ENCODE measurements around the gene PRAF2. TPM values are rescaled to one million over a fixed set of nuclear protein-coding genes. Genes with fewer than 3 reads are reported as not detected.

Gene PRAF2
- polyA plus RNA-seq, 4 donors = 31.6 to 46.2 (median 41.1) TPM

DNA sequence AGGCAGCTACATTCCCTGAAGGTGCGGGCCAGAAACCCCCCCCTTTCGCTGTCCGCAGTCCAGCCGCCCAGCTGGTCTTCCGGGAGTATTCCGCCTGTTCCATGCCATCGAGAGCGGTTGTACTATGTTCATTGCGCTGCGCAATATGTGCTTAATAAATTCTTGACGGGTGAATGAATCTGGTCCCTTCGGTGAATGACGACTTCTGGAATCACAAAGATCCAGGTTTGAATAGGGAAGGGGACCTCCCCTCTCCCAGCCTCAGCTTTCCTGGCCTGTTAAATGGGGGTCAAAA lies 29.9 kb downstream of the PRAF2 start:
- no peak for DNase-seq (ENCODE audit: low read depth in 4 of 4, low spot score in 2 of 4)

DNA sequence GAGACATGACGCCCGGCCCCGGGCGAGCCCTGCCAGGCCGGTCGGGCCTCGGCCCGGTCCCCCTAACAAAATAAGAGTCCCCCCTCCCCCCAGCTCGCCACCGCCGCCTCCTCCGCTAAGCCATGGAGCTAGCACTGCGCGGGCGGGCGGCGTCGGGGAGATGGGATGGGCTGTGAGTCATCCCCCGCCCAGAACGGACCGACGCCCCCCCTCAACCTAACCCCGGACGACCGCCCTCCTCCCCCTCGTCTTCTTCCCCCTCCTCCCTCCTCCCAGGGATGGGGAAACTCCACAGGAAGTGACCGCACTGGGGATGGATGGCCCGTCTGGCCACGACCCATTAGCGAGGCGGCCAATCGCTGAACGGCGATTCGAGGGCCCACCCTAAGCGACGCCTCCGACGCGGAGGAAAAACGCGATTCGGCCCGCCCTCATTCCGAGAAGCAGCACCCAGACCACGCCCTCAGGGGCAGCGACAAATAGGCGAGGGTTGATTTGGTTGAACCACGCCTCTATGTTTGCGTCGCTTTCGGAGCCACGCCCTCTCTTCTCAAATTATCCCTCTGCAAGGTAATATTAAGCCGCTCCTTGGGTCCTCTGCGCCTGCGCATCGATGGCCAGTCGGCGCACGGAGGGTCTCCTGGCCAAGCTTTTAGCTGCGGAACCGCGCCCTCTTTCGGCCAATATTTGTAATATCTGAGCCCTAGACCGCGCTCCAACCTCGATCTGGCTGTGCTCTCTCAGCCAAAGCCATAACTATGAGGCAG lies 30.4 kb downstream of the PRAF2 start, which contains the start of gene TFE3:
Gene TFE3, minus strand, starts transcription at position 138 of the 767 bp plus-strand sequence. Its CDS starts 131 bp downstream, at position 7.
- DNase-seq (ENCODE audit: low read depth in 4 of 4, low spot score in 2 of 4) = peak; percentile 82 to 96 (median 93)

DNA sequence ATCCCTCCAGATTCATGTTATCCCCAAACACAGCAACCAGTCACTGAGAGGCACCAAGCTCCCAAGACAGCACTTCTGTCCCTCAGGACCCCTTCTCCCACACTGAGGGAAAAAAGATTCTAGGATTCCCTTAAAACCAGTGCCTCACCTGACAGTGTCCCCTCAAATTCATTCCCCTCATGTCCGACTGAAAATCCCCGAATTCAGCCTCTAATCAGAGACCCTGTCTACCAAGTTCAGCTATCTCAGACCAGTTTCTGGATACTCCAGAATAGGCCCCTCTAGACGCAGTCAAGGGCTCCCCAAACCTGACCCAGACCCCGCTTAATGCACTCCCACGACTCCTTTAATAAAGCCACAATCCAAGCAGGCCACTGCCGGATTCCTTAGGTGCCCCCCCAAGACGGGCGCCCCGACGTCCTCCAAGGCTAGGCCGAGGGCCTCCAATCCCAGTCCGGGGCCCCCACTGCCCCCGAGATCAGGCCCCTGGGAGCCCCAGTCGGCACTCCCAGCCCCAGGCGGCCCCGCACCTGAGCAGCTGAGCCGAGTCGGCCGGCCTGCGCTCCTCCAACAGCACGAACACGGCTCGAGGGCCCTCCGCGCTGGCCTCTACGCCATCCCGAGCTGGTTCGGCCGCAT lies 31.1 kb downstream of the PRAF2 start:
- DNase-seq (ENCODE audit: low read depth in 4 of 4, low spot score in 2 of 4) = no peak

GRCh38 chrX:49041744-49042580 lies 31.8 kb downstream of the PRAF2 start:
- DNase-seq (ENCODE audit: low read depth in 4 of 4, low spot score in 2 of 4) = no peak

DNA sequence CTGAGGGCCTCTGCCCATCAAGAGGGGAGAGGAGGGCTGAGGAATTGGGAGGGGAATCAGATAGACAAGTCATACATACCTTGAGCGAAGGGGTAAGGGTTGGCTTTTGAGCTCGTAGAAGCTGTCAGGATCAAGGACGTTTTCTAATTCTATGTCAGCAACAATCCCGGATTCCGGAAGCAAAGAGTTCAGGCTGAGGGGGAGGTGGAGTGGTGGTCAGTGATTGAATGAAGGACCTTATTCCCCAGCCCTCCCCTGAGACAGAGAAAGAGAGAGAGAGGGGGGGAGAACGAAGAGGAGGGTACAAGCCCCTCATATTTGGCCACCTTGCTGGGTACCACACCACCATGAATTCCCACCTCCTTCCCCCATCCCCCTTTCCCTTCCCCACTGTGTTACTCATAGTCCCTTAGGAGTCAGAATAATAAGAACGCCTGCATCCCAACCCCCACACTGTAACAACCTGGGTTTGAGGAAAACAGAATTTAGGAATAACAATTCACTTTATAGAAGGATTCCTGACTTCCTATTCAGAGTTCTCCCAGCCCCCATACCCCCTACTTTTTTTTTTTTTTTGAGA lies 33.3 kb downstream of the PRAF2 start:
- DNase-seq (ENCODE audit: low read depth in 4 of 4, low spot score in 2 of 4) = no peak

DNA sequence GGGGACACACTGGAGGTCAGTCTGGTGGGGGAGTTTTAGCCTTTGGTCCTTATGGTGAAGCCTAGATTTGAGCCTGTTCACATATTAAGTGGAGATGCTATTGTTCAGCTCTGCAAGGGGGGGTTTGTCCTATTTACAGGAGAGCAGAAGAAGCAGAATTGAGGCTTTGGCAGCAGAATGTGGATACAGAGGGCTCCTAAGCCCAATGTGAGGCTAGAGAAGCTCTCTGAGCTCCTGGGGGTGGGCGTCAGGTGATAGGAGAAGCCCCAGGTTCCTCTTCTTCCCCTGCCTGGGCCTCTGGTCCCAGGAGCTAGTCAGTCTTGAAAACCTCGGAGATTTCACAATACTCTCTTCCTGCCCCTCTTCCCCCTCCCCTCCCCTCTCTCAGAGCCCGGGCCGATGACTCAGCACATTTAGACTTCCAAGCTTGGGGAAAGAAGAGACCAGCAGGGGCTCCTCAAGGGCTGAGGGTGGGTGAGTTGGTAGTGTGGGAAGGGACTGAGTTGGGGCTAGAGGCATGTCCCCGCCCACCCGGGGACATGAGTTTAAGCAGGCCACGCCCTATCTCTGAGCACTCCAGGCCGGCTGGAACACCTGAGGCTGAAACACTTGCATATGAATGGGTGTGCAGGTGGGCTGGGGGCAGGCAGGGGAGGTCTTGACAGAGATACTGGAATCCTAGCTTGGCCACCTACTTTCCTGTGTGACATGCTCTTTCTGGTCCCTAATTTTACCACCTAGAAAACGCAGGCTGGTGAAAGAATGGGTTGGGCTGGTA lies 34.0 kb downstream of the PRAF2 start:
- DNase-seq (ENCODE audit: low read depth in 4 of 4, low spot score in 2 of 4) = peak in 1 of 4 donors; percentile 60

GRCh38 chrX:49037883-49038475 lies 35.8 kb downstream of the PRAF2 start:
- DNase-seq (ENCODE audit: low read depth in 4 of 4, low spot score in 2 of 4) = no peak

GRCh38 chrX:49030283-49030682 lies 43.5 kb downstream of the PRAF2 start:
- no peak for DNase-seq (ENCODE audit: low read depth in 4 of 4, low spot score in 2 of 4)

- no peak for DNase-seq (ENCODE audit: low read depth in 4 of 4, low spot score in 2 of 4)
Measured at GRCh38 chrX:49029876-49030275, 43.9 kb downstream of the PRAF2 start.

Other genes with a start within 250 kb of the PRAF2 start
- under 1 TPM in 2 of 4 donors, not detected in 2; 0.16 to 0.36 TPM for gene ERAS, start 247.5 kb downstream of the PRAF2 start, polyA plus RNA-seq (ENCODE audit: insufficient read length in 4 of 4)
- gene PCSK1N, start 238.4 kb downstream of the PRAF2 start, polyA plus RNA-seq (ENCODE audit: insufficient read length in 4 of 4) = 10 to 100 TPM in 2 of 4 donors, 1 to 10 TPM in 2; 8.4 to 22.7 (median 14.5) TPM
- gene TIMM17B, start 176.2 kb downstream of the PRAF2 start, polyA plus RNA-seq (ENCODE audit: insufficient read length in 4 of 4) = 10 to 100 TPM; 37.2 to 61.4 (median 50.1) TPM
- 10 to 100 TPM; 73.1 to 89.9 (median 77.8) TPM for gene PQBP1, start 176.1 kb downstream of the PRAF2 start, polyA plus RNA-seq (ENCODE audit: insufficient read length in 4 of 4)
- 10 to 100 TPM; 30.4 to 37.3 (median 33.0) TPM for gene SLC35A2, start 162.4 kb downstream of the PRAF2 start, polyA plus RNA-seq (ENCODE audit: insufficient read length in 4 of 4)
- gene PIM2, start 155.0 kb downstream of the PRAF2 start, polyA plus RNA-seq (ENCODE audit: insufficient read length in 4 of 4) = 1 to 10 TPM; 5.9 to 8.8 (median 7.4) TPM
- gene OTUD5, start 116.4 kb downstream of the PRAF2 start, polyA plus RNA-seq (ENCODE audit: insufficient read length in 4 of 4) = 10 to 100 TPM; 62.5 to 72.7 (median 67.7) TPM
- 1 to 10 TPM; 2.3 to 3.4 (median 2.8) TPM for gene KCND1, start 102.2 kb downstream of the PRAF2 start, polyA plus RNA-seq (ENCODE audit: insufficient read length in 4 of 4)
- gene GRIPAP1, start 71.7 kb downstream of the PRAF2 start, polyA plus RNA-seq (ENCODE audit: insufficient read length in 4 of 4) = 10 to 100 TPM; 36.0 to 72.1 (median 51.3) TPM
- 10 to 100 TPM; 26.9 to 39.1 (median 33.8) TPM for gene TFE3, start 30.6 kb downstream of the PRAF2 start, polyA plus RNA-seq (ENCODE audit: insufficient read length in 4 of 4)
- 10 to 100 TPM in 3 of 4 donors, 1 to 10 TPM in 1; 7.9 to 20.0 (median 13.0) TPM for gene CCDC120, start 15.0 kb downstream of the PRAF2 start, polyA plus RNA-seq (ENCODE audit: insufficient read length in 4 of 4)
- 10 to 100 TPM; 53.7 to 63.8 (median 61.5) TPM for gene WDR45, start 5.9 kb upstream of the PRAF2 start, polyA plus RNA-seq (ENCODE audit: insufficient read length in 4 of 4)
- 10 to 100 TPM; 23.8 to 27.6 (median 25.0) TPM for gene GPKOW, start 49.7 kb upstream of the PRAF2 start, polyA plus RNA-seq (ENCODE audit: insufficient read length in 4 of 4)
- gene MAGIX, start 88.8 kb upstream of the PRAF2 start, polyA plus RNA-seq (ENCODE audit: insufficient read length in 4 of 4) = 1 to 10 TPM; 5.0 to 7.5 (median 5.8) TPM
- gene PLP2, start 97.9 kb upstream of the PRAF2 start, polyA plus RNA-seq (ENCODE audit: insufficient read length in 4 of 4) = 10 to 100 TPM; 29.7 to 40.9 (median 32.6) TPM
- gene PRICKLE3, start 112.4 kb upstream of the PRAF2 start, polyA plus RNA-seq (ENCODE audit: insufficient read length in 4 of 4) = 1 to 10 TPM; 4.2 to 6.5 (median 4.9) TPM
- 1 to 10 TPM; 2.1 to 3.4 (median 2.9) TPM for gene SYP, start 126.2 kb upstream of the PRAF2 start, polyA plus RNA-seq (ENCODE audit: insufficient read length in 4 of 4)
- gene CACNA1F, start 159.3 kb upstream of the PRAF2 start, polyA plus RNA-seq (ENCODE audit: insufficient read length in 4 of 4) = under 1 TPM; 0.11 to 0.33 (median 0.22) TPM
- 10 to 100 TPM; 15.8 to 23.9 (median 21.2) TPM for gene CCDC22, start 161.5 kb upstream of the PRAF2 start, polyA plus RNA-seq (ENCODE audit: insufficient read length in 4 of 4)
- gene FOXP3, start 190.7 kb upstream of the PRAF2 start, polyA plus RNA-seq (ENCODE audit: insufficient read length in 4 of 4) = 1 to 10 TPM in 2 of 4 donors, under 1 TPM in 2; 0.47 to 1.2 (median 1.00) TPM
- gene PPP1R3F, start 195.8 kb upstream of the PRAF2 start, polyA plus RNA-seq (ENCODE audit: insufficient read length in 4 of 4) = 10 to 100 TPM in 1 of 4 donors, 1 to 10 TPM in 3; 6.1 to 10.5 (median 9.0) TPM
- under 1 TPM in 1 of 4 donors, not detected in 3; 0.24 TPM for gene GAGE10, start 229.6 kb upstream of the PRAF2 start, polyA plus RNA-seq (ENCODE audit: insufficient read length in 4 of 4)
- gene GAGE12J, start 248.0 kb upstream of the PRAF2 start, polyA plus RNA-seq (ENCODE audit: insufficient read length in 4 of 4) = not detected